ENCODE measurements around the gene SIDT2. TPM values are rescaled to one million over a fixed set of nuclear protein-coding genes. Genes with fewer than 3 reads are reported as not detected.

Gene SIDT2
- total and polyA plus RNA-seq, 2 of the 8 experiments (the other 6 are each of a cell fraction or from before 2014, with no cell fraction given), result 18.5 to 21.1 TPM

DNA sequence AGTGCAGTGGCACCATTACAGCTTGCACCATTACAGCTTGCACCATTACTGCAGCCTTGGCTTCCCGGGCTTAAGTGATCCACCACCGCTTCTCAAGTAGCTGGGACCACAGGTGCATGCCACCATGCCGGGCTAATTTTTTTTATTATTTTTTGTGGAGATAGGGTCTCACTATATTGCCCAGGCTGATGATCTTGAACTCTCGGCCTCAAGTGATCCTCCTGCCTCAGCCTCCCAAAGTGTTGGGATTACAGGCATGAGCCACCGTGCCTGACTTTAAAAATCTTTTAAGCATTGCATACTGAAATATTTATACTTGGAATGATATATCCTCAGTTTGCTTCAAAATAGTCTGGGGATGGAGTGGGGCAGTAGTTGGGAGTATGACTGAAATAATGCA lies 24.1 kb upstream of the SIDT2 start:
- H3K18ac ChIP-seq (ENCODE audit: extremely low read depth, low read length), result no peak overlapping the region
- H2BK20ac ChIP-seq (ENCODE audit: low read length), result no peak overlapping the region
- no peak overlapping the region for H3K9ac ChIP-seq (replicated peaks in 1 of 4; ENCODE audit: extremely low read depth in 1 of 4, low read depth in 3 of 4, low read length in 3 of 4)
- peaks cover 9% of the 10 kb centered on the region for H3K79me1 ChIP-seq (ENCODE audit: low read depth, low read length)
- no peak overlapping the region for H3K4ac ChIP-seq (replicated peaks; ENCODE audit: insufficient read length, low read depth, low read length)
- H3K23me2 ChIP-seq (ENCODE audit: low read depth, low read length), result no peaks in the 10 kb centered on the region
- TF ChIP-seq EP300 (IDR thresholded peaks at IDR 0.05; ENCODE audit: borderline replicate concordance in 1 of 2, low read depth in 2 of 2, low read length in 2 of 2) (no peak), RBBP5 (IDR thresholded peaks at IDR 0.05; ENCODE audit: borderline replicate concordance, low read depth, low read length) (no peak), JUND (IDR thresholded peaks at IDR 0.05; ENCODE audit: low read length) (no peak), RNF2 (IDR thresholded peaks at IDR 0.05; ENCODE audit: borderline replicate concordance, low read depth, low read length, missing control alignments, poor library complexity, severe bottlenecking) (no peak), HDAC6 (IDR thresholded peaks at IDR 0.05; ENCODE audit: low read depth, low read length) (no peak), SP2 (IDR thresholded peaks at IDR 0.05; ENCODE audit: low read length) (no peak)
- TF ChIP-seq, protein P1, sequence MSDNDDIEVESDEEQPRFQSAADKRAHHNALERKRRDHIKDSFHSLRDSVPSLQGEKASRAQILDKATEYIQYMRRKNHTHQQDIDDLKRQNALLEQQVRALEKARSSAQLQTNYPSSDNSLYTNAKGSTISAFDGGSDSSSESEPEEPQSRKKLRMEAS (IDR thresholded peaks at IDR 0.05), result no peak
- H2BK12ac ChIP-seq (ENCODE audit: low read depth, low read length), result no peak overlapping the region
- no peak overlapping the region for H2BK5ac ChIP-seq (ENCODE audit: low read depth, low read length)
- no peak overlapping the region for H3K4me3 ChIP-seq (ENCODE audit: extremely low read depth in 1 of 4, insufficient read depth in 2 of 4, low read depth in 3 of 4, low read length in 4 of 4)
- no peak overlapping the region for H3K4me2 ChIP-seq (ENCODE audit: insufficient read depth in 1 of 2, low read depth in 2 of 2, low read length in 2 of 2)
- ChIA-PET CTCF (ENCODE audit: partially characterized antibody) (interaction anchor here (0.6 to 1.2 kb wide), 3 partner anchors 10 to 27 kb away, joined by 3 read pairs; partner anchors contain the start of gene PAFAH1B2), POLR2A (ENCODE audit: partially characterized antibody) (interaction anchor here (0.8 to 5.4 kb wide), 5 partner anchors 9 to 21 kb away, joined by 3 to 30 read pairs (median 5); partner anchors contain the start of gene PAFAH1B2)
- peaks cover 27 to 97% of the 10 kb centered on the region in 2 experiments for H3K79me2 ChIP-seq (ENCODE audit: control insufficient read depth in 1 of 2, insufficient read depth in 2 of 2, low read length in 2 of 2)
- 92% methylated on average over 5 of the region's 5 CpGs; no CpG with 5 or more reads in 1 of the 2 experiments for WGBS, 2 experiments (ENCODE audit: extremely low coverage in 1 of 2, insufficient coverage in 1 of 2, insufficient read length in 1 of 2, insufficient replicate concordance in 2 of 2, low coverage in 1 of 2, low lambda C conversion rate in 2 of 2, missing lambda C conversion rate in 1 of 2)
- H3K4me1 ChIP-seq (replicated peaks in 1 of 4; ENCODE audit: control insufficient read depth in 3 of 4, insufficient read depth in 4 of 4, low read length in 3 of 4), result no peaks in the 10 kb centered on the region
- H4K8ac ChIP-seq (ENCODE audit: extremely low read depth, insufficient read depth, low read length), result no peak overlapping the region
- H3K14ac ChIP-seq (ENCODE audit: insufficient read length), result no peak overlapping the region
- no peak overlapping the region for H3K56ac ChIP-seq (replicated peaks; ENCODE audit: insufficient read length, low read depth, low read length)
- peaks cover 0 to 55% (median 5%) of the 10 kb centered on the region in 4 experiments; a peak in 6 of 8 replicates for H3K36me3 ChIP-seq (ENCODE audit: control insufficient read depth in 2 of 4, insufficient read depth in 4 of 4, low read length in 3 of 4)
- H4K5ac ChIP-seq (ENCODE audit: insufficient read length, low read depth, low read length), result no peak overlapping the region
- H3K27ac ChIP-seq (ENCODE audit: low read depth, low read length), result no peak overlapping the region
- H3K9me3 ChIP-seq (ENCODE audit: insufficient read depth in 2 of 2, low read depth in 1 of 2, low read length in 1 of 2), result no peaks in the 10 kb centered on the region
- FAIRE-seq (no peak), DNase-seq (ENCODE audit: low read depth in 1 of 2, low spot score in 2 of 2) (no peak)
- no peak overlapping the region for H2BK120ac ChIP-seq (replicated peaks; ENCODE audit: low read depth, low read length)
- no peak overlapping the region for H2BK15ac ChIP-seq (ENCODE audit: low read length)
- H2AFZ ChIP-seq (ENCODE audit: low read length), result no peak overlapping the region
- no peak overlapping the region for H2AK5ac ChIP-seq (ENCODE audit: low read depth, low read length)
- H3K27me3 ChIP-seq (replicated peaks in 1 of 4; ENCODE audit: control insufficient read depth in 3 of 4, extremely low read depth in 1 of 4, insufficient read depth in 3 of 4, low read length in 3 of 4), result no peaks in the 10 kb centered on the region
- H3K23ac ChIP-seq (ENCODE audit: insufficient read length), result no peak overlapping the region
- no peak overlapping the region for H4K91ac ChIP-seq (replicated peaks; ENCODE audit: insufficient read length, low read length)
- peaks cover 12 to 13% of the 10 kb centered on the region in 2 experiments for H4K20me1 ChIP-seq (replicated peaks in 1 of 2; ENCODE audit: control insufficient read depth in 1 of 2, insufficient read depth in 2 of 2, low read length in 2 of 2)

Measured in H1 (cell line).